NCI-H146 (cell line): ENCODE data around the gene UBA7.
"Not testable (repeated sequence)": the region's sequence is repeated elsewhere in the genome, so short reads cannot be mapped to it uniquely, and the experiment has no call there.

Experiments used
- DNase-seq: peaks from one replicate; lab custom pipeline; 2025; lab: John Stamatoyannopoulos, UW

The UBA7 gene, protein sequence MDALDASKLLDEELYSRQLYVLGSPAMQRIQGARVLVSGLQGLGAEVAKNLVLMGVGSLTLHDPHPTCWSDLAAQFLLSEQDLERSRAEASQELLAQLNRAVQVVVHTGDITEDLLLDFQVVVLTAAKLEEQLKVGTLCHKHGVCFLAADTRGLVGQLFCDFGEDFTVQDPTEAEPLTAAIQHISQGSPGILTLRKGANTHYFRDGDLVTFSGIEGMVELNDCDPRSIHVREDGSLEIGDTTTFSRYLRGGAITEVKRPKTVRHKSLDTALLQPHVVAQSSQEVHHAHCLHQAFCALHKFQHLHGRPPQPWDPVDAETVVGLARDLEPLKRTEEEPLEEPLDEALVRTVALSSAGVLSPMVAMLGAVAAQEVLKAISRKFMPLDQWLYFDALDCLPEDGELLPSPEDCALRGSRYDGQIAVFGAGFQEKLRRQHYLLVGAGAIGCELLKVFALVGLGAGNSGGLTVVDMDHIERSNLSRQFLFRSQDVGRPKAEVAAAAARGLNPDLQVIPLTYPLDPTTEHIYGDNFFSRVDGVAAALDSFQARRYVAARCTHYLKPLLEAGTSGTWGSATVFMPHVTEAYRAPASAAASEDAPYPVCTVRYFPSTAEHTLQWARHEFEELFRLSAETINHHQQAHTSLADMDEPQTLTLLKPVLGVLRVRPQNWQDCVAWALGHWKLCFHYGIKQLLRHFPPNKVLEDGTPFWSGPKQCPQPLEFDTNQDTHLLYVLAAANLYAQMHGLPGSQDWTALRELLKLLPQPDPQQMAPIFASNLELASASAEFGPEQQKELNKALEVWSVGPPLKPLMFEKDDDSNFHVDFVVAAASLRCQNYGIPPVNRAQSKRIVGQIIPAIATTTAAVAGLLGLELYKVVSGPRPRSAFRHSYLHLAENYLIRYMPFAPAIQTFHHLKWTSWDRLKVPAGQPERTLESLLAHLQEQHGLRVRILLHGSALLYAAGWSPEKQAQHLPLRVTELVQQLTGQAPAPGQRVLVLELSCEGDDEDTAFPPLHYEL

DNA sequence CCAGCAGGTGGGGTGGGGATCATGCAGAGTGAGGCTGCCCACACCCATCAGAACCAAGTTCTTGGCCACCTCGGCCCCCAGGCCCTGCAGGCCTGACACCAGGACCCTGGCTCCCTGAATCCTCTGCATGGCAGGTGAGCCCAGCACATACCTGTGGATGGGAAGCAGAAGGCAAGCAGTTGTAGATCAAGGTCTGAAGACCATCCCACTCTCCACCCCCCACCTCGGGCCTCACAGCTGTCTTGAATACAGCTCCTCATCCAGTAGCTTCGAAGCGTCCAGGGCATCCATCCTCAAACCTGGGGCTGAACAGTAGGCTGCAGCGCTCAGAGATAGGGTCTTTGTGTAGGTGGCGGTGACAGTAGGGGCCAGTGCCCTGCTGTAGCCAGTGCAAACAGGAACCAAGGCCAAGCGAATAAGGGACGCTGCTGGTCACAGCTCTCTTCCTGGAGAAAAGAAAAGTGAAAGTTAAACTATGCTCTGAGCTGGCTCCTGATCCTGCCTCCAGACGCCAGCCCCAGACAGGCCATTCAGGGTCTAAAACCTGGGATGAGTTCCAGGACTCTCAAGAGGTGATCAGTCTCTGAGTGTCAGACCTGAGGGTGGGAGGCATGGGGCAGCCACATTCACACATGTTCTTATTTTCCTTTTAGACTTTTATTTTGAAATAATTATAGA is at the start of gene UBA7:
Gene UBA7, minus strand, starts transcription at position 457 of the 678 bp plus-strand sequence. Its CDS starts 166 bp downstream, at position 291.
- no peak for DNase-seq

DNA sequence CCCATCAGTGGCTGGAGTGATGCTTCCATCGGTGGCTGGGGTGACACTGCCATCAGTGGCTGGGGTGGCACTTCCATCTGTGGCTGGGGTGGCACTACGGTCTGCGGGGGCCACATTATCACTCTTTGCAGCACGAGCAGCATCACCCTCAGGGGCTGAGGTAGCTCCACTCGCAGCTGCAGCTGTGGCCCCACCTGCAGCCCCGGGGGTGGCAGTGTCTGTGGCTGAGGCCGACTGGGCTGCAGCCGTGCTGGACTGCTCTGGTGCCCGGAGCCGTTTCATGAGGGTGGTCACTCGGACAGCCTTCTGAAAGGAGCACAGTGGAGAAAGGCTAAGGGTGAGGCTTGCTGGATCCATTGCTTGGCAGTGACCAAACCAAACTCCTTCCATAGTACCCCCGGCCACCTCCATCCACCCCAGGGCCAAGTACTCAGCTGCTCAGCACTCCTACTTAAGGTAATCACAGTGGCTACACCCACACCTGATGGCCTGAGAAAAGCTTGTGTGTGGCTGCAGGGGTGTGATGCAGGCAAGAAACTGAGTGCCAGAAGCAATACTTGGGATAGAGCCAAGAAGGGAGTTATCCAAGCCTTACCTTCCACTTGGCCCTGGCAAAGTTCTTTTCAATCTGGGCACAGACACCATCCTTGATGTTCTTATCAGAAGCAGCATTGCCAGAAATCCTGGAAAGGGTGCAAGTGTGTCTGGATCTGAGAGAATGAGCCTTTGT is 46.0 kb upstream of the UBA7 start:
- DNase-seq, result no peak

DNA sequence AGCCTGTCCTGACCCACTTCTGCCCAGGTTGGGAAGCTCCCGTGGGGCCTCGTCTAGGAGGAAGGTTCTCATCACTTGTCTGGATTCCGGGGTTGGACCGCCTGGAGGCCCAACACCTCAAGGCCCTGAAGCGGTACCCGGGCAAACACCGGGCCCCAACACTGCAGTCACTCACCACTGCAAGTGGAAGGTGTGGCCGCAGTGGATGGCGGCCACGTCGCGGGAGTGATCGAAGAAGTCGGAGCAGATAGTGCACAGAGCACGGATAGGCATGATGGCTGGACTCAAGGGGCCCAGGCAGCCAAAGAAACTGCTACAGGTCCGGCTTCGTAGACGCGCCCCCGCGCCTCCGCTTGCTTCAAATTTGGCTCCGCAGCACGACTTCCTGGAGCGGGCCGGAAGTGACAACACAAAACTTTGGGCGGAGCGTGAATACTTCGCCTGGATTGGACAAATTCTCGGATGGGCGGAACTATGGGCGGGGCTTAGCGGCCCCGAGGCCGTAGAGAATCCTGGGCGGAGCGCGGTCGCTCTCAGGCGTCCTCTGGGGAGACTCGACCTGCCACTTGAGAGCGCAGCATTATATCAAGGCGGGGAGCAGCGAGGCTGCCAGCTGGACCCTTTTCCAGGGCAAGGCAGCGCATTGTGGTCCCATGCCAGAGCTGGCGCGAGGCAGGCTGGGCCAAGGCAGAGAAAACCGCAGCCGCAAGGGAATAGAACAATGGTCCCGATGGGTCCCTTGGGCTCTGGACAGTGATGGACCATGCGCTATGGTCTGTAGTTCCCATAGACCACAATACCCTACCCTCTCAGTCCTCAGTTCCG is 42.6 kb upstream of the UBA7 start, which contains the start of gene TRAIP:
Gene TRAIP, minus strand, starts transcription at position 384 of the 825 bp plus-strand sequence. Its CDS starts 111 bp downstream, at position 273.
- peak; percentile 91 for DNase-seq

DNA sequence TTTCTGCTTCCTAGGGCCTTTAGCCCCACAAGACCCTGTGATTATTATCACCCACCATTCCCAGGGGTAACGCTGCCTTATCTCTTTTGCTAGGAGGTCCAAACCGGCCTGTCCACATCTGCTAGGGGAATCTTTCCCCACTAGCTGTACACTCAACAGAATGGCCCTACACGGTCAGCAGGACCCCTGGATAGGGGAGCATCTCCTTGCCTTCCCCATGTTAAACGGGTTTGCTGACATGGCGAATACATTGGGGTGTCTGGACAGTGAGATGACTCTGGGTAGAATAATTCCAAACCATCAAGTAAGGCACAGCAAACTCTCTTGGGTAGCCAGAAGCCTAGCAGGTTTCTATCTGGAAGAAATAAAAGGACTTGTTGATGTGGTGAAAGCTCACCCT is 41.9 kb upstream of the UBA7 start:
- no peak for DNase-seq

DNA sequence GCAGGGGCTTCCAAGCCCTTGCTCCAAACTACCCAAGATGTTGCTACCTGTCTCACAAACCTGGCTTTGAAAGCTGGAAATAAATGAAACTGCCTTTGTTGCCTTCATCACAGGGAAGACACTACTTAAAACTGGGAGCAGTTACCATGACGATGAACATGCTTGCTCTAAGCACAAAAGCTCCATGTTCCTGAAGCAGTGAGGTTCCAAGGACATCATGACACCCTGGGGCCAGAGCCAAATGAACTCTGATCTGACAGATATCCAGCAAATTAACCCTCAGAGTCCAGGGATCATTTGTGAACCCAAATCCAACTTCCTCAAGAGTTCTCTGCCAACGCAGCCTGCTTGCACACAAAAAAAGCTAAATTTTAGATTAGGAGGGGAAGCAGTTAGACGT is 31.9 kb upstream of the UBA7 start:
- no peak for DNase-seq

DNA sequence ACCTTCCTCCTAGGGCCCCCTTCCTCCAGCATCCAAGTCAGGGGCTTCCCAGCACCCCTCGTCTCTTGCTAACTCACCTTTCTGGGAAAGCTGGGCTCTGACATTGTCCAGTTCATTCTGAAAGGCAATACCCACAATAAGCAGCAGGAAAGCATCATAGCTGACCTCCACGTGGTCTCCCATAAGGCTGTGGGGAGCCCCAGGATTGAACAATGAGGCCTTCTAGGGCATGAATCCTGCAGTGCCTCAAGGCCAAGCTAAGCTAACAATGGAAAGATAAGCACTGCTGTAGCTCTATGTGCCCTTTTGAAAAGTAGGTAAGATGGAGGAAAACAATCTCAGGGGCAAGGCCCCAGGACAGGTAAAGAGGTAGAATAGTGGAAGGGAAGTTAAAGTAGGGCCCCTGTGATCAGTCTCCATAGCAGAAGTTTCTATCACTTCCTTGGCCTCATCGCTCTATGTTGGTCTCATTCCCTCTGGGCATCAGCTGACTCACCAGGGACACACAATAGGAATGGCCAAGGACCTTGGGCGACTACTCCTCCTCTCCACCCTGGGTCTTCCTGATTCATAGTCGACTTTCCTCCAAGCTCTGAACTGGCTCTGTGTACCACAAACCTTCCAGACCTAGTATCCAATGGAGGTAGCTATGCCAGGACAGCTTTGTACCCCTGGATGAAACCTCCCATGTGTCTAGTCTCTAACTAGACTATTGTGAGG is 30.9 kb upstream of the UBA7 start:
- DNase-seq, result no peak

DNA sequence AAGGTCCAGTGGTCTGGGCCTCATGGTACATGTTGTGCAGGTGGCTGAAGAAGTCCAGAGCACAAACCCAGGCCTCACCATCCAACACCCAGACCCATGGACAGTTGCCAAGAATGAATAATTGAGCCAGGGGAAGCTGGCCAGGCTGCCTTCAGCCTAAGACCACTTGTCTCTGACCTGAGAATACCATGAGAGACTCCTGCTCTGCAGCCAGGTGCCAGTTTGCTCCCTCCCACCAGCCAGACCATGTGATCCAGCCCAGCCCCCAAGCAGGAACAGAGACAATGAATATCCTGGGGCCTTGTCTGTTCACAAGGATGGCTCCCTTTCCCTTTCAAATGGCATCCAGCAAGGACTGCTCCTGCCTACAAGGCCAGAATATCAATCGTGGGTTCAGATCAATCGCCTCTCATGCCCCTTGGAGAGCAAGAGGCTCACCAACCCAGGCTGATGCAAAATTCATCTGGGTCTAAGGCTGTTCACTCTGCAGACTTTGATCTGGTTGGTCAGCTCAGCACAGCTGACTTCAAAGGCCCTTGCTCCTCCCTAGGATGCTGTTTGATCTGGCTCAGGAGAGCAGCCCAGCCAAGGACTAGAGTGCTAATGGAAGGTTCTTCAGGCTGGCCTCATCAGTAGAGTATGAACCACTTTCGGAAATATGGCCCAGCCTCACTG is 29.2 kb upstream of the UBA7 start:
- DNase-seq, result no peak

DNA sequence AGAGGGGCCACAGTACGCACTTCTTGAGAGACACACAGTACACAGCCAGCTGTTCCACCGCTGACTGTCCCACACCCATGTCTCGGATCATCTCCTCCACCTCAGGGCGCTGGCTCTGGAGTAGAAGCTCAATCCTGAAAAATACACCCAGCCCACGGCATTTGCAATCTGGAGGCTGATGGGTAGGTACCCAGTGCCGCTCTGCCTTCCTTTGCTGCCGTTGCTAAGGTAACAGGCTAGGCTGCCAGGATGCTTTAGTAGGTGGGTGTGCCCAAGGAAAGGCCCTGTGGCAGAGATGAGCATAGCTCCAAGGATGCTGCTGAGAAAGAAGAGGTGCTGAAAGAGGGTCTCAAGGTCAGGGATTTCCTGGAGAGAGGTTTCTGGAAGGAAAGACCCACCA is 28.1 kb upstream of the UBA7 start:
- DNase-seq, result no peak

DNA sequence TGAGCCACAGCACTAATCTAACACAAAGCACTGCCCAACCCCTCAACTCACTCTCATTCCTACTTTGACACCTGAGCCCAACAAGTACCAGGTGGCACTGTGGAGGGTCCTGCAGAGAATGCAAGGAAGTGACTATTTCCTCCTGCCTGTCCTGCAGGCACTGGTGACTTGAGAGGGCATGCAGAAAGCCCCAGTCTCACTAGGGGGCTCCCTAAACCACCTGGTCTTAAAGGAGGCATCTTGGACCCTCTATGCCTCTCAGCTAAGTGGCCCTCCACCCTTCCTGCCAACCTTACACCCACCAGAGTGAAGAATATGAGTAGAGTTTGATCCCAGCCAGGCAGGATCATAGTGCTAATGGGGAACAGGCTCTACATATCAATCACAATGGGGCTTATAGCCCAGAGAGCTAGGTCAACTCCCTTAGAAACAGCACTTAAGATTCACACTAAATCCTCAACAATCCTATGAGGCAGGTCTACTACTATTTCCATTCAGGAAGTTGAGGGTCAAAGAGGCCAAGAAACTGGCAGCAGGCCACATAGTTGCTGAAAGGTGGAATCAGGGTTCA is 27.5 kb upstream of the UBA7 start:
- DNase-seq, result no peak

DNA sequence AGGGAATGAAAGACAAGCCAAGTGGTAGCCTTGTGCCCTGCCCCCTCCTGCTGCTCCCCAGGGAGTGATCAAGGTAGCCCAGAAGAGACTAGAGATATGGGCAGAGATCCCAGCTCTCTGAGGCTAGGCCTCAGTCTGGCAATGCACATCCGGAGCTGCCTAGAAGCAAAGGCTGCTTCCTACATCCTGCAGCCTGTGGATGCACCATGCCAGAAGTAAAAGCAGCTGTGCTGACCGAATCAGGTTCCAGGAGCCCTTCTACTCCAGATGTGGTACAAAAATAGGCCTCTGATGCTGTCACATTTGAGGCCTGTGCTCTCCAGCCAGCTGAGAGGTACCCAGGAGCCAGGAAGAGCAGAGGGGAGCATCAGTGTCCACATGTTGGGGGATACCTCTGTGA is 26.6 kb upstream of the UBA7 start:
- no peak for DNase-seq

DNA sequence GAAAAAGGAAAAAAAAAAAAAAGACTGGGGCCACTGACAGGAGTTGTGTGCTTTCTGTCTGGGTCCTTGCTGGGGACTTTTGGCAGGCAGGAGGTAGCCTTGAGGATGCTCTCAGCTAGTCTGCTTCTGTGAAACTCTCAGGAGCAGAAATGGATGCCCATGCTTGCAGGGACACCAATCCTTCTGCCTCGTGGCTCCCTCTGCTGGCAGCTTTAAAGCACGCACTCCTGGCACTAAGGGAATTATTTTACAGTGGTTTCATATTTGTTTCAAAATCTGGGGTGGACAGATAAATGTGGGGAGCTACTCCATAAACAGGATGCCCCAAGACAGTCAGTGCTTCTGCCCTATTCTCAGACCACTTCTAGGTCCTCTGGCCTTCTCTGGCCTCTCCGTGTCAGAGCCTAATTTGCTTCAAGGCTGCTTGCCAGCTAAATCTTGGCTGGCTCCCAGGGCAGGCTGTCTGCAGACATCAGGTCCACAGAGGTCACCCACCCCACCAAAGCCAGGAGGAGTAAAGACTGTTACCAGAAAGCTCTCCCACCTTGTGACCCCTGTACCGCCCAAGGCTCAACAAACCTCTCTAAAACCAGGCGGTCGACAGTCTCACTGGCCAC is 25.5 kb upstream of the UBA7 start:
- peak; percentile 34 for DNase-seq

DNA sequence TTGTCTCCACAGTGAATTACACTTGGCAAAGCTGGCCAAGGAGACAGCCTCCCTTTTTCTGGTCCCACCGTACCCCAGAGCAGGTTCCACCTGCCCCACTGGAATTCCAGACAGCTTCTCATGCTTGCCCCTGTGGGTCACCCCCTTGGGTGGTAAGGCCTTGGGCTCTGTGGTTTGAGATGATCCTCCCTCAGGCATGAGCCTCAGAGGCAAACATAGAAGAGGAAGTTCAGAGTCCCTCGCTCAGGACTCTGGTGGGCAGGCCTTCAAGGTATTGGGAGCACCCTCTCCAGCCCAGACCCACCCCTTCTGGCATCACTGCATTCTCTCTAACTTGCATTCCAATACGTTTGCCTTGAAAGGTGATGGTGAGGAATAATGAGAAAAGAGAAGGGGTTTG is 17.6 kb upstream of the UBA7 start:
- DNase-seq, result no peak

DNA sequence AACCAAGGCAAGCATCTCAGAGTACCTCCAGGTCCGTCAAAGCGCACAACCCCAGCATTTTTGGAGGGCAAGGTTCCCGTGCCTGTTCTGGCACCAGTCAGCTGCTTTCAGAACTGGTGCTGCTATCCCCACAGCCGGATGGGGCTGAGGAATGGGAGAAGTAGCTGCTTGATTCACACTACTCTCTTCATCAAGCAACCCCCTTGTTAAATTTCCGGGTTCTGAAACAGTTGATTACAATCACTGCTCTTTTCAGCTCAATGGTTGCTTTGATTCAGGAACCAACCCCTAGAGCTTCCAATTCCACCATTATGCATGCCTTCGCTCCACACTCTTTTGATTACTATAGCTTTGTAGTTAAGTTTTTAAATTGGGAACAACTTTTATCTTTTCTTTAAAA is 12.3 kb upstream of the UBA7 start:
- no peak for DNase-seq

DNA sequence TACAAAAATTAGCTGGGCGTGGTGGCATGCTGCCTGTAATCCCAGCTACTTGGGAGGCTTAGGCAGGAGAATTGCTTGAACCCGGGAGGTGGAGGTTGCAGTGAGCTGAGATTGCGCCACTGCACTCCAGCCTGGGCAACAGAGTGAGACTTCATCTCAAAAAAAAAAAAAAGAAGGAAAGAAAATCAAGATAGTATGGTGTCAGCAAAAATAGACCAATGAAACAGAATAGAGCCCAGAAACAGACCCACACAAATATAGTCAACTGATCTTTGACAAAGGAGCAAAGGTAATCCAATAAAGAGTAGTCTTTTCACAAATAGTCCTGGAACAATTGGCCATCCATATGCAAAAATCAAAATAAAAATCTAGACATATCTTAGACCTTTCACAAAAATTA is 9.4 kb upstream of the UBA7 start:
- DNase-seq, result not testable (repeated sequence)

DNA sequence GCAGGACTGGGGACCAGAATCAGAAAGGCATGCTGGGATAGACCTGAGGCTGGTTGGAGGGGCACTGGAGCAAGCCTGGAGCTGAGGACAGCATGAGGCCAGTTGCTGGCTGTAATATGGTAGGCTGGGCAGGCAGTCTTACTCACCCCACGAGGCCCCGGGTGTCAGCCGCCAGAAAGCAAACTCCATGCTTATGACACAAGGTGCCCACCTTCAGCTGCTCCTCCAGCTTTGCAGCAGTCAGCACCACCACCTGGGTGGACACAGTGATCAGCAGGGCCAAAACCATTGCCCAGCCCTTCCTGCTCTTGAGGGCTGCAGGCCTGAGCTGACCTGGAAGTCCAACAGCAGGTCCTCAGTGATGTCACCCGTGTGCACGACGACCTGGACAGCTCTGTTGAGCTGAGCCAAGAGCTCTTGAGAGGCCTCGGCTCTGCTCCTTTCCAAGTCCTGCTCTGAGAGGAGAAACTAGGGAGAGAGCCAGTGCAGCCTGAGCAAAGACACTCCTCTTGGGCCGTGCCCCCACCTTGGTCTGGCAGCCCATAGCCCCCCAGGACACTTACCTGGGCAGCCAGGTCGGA is 747 bp downstream of the UBA7 start:
- DNase-seq, result no peak

DNA sequence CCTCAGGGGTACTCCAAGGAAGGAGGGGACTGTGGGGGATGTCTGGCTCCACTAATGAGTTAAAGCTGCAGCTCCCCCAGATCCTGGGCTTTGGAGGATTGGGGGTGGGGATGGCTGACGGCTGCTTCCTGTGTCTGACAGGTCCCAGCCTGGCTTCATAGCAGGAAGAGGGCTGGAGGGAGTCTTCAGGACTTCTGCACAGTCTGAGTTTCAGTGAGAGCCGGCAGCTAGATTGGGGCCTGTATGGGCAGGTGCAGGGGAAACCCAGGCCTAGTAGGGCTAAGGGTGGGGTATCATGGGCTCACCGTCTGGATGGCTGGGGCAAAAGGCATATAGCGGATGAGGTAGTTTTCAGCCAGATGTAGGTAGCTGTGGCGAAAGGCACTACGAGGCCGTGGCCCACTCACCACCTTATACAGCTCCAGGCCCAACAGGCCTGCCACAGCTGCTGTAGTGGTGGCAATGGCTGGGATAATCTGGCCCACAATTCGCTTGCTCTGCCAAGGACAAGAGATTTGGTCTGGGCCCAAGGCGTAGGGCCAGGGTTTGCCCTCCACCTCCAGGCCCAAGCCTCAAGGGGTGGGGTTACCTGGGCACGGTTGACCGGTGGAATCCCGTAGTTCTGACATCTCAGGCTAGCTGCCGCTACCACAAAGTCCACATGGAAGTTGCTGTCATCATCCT is 6.2 kb downstream of the UBA7 start:
- DNase-seq, result no peak

DNA sequence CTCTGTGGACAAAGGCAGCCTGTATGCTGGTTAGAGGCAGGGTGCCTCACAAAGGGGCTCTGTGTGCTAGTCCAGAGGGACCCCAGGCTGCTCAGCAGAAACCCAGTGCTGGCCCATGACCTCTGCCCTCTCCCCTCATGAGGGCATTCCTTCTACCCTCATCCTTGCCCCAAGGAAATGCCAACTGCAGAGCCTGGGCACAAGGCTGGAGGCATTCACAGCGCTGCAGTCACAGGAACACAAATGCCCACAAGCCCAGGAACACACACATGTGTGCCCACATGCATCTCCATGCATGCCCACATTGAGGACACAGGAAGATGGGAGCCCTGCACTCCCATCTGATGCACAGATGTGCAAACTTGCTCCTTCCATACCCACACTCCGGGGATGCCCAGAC is 6.9 kb downstream of the UBA7 start:
- no peak for DNase-seq
